Right lobe of liver (tissue), 4 donors: Measurements from ENCODE around the gene HSPA4.

Source experiments
- CTCF ChIP-seq, 4 donors: fragments of 200-600 bp in 3 of 4; fragments of 450-650 bp in 1 of 4; IDR thresholded peaks; one replicate each; pipeline versions ENCODE4 v1.5.1 to v1.8.0; 2016 to 2022; ENCODE audit warnings: antibody characterized with exemption in 4 of 4, mild to moderate bottlenecking in 2 of 4
- POLR2A ChIP-seq: fragments of 450-650 bp; IDR thresholded peaks from one replicate; pipeline ENCODE4 v1.6.1; 2017; ENCODE audit warnings: antibody characterized with exemption, mild to moderate bottlenecking
- donor health status: DM: no; HTN: no; CAD: no.
- donor health status: DM: no; HTN: no; CAD: no.
- donor health status: DM: no; HTN: yes; CAD: no.

- TF ChIP-seq CTCF (IDR thresholded peaks at IDR 0.05) (no peak), POLR2A (no peak)
Measured at GRCh38 chr5:133066045-133066444, 14.2 kb downstream of the HSPA4 start.
